Measurements from ENCODE around the gene FADS2. TPM values are rescaled to one million over a fixed set of nuclear protein-coding genes. Genes with fewer than 3 reads are reported as not detected.

FADS2 gene
- total RNA-seq, 1 donor from 2014 or later: 175 TPM

GRCh38 chr11:61885784-61886580 is 57.9 kb downstream of the FADS2 start:
- DNase-seq (ENCODE audit: low read depth): no peak

GRCh38 chr11:61886643-61887042 is 58.5 kb downstream of the FADS2 start:
- DNase-seq (ENCODE audit: low read depth): no peak

- peak; percentile 100 for DNase-seq (ENCODE audit: low read depth)
These were observed 59.9 kb downstream of the FADS2 start for GRCh38 chr11:61887839-61888494.

GRCh38 chr11:61888590-61888989 is 60.5 kb downstream of the FADS2 start:
- no peak for DNase-seq (ENCODE audit: low read depth)

- DNase-seq (ENCODE audit: low read depth): peak; percentile 55
These were observed 61.7 kb downstream of the FADS2 start for GRCh38 chr11:61889831-61890230.

GRCh38 chr11:61890529-61891330 is 62.6 kb downstream of the FADS2 start:
- DNase-seq (ENCODE audit: low read depth): peak; percentile 96

GRCh38 chr11:61891331-61892084 is 63.4 kb downstream of the FADS2 start, which contains the start of gene FADS3:
FADS3 (minus strand) TSS chr11:61891545; CDS start chr11:61891381, 164 bp downstream.
- peak; percentile 92 for DNase-seq (ENCODE audit: low read depth)

- DNase-seq (ENCODE audit: low read depth): no peak
These were observed 63.9 kb downstream of the FADS2 start for GRCh38 chr11:61892085-61892370.

- DNase-seq (ENCODE audit: low read depth): peak; percentile 46
These were observed 65.9 kb downstream of the FADS2 start for GRCh38 chr11:61893981-61894380.

GRCh38 chr11:61895046-61895717 is 67.1 kb downstream of the FADS2 start:
- DNase-seq (ENCODE audit: low read depth): no peak

GRCh38 chr11:61895718-61896059 is 67.6 kb downstream of the FADS2 start:
- DNase-seq (ENCODE audit: low read depth): no peak

- DNase-seq (ENCODE audit: low read depth): no peak
These were observed 68.7 kb downstream of the FADS2 start for GRCh38 chr11:61896665-61897386.

- peak; percentile 69 for DNase-seq (ENCODE audit: low read depth)
These were observed 69.5 kb downstream of the FADS2 start for GRCh38 chr11:61897387-61898246.

GRCh38 chr11:61898247-61898582 is 70.1 kb downstream of the FADS2 start:
- DNase-seq (ENCODE audit: low read depth): no peak

GRCh38 chr11:61899146-61899841 is 71.2 kb downstream of the FADS2 start:
- DNase-seq (ENCODE audit: low read depth): peak; percentile 72

- DNase-seq (ENCODE audit: low read depth): no peak
These were observed 72.2 kb downstream of the FADS2 start for GRCh38 chr11:61900251-61900650.

GRCh38 chr11:61901397-61901796 is 73.3 kb downstream of the FADS2 start:
- DNase-seq (ENCODE audit: low read depth): no peak

GRCh38 chr11:61902313-61902712 is 74.2 kb downstream of the FADS2 start:
- DNase-seq (ENCODE audit: low read depth): no peak

- no peak for DNase-seq (ENCODE audit: low read depth)
These were observed 75.7 kb downstream of the FADS2 start for GRCh38 chr11:61903845-61904244.
